Activated B cell treated with CpG ODN at 0.5 μM for 24 hours (primary cell): Measurements from ENCODE around the gene METTL15. TPM values are rescaled to one million over a fixed set of nuclear protein-coding genes. Genes with fewer than 3 reads are reported as not detected.

Experiments used
- ATAC-seq: fragments of 200-7000 bp; cut with Tn5 transposase; one replicate; pipeline ENCODE4 v1.10.0; 2021; ENCODE audit warnings: low read depth, mild to moderate bottlenecking, moderate library complexity
- CTCF ChIA-PET: fragments of 350-600 bp; sonication (Branson Sonifier 250); formaldehyde crosslinking; loops from one replicate; lab custom pipeline; 2021; ENCODE audit warnings: antibody characterized with exemption; lab: Charles Lee
- POLR2A ChIA-PET: fragments of 350-600 bp; sonication (Branson Sonifier 250); formaldehyde crosslinking; loops from one replicate; lab custom pipeline; 2021; ENCODE audit warnings: antibody characterized with exemption; lab: Charles Lee
- DNase-seq: peaks from one replicate; pipeline ENCODE4 v3.0.0; 2022
- H3K27ac Mint-ChIP-seq: one replicate; pipeline ENCODE4 v1.8.0; 2020; ENCODE audit warnings: mixed read lengths
- H3K27me3 Mint-ChIP-seq: one replicate; pipeline ENCODE4 v1.8.0; 2021; ENCODE audit warnings: mixed read lengths
- H3K36me3 Mint-ChIP-seq: one replicate; pipeline ENCODE4 v1.8.0; 2021; ENCODE audit warnings: low read depth, mixed read lengths
- H3K4me1 Mint-ChIP-seq: one replicate; pipeline ENCODE4 v1.8.0; 2021; ENCODE audit warnings: mixed read lengths
- H3K4me3 Mint-ChIP-seq: one replicate; pipeline ENCODE4 v1.8.0; 2020; ENCODE audit warnings: mild to moderate bottlenecking, mixed read lengths
- H3K9me3 Mint-ChIP-seq: one replicate; pipeline ENCODE4 v1.8.0; 2020; ENCODE audit warnings: mixed read lengths
- CTCF ChIP-seq: fragments of 200-600 bp; IDR thresholded peaks from one replicate; pipeline ENCODE4 v1.8.0; 2022; ENCODE audit warnings: antibody characterized with exemption, mild to moderate bottlenecking
- intact Hi-C: fragments of 100-400 bp; cut with micrococcal nuclease; formaldehyde crosslinking; loops from one replicate; pipeline ENCODE4 v1.15.1; 2024
- total RNA-seq: library from RNA; stranded (reverse); gene quantifications from 2 replicates; pipeline ENCODE4 v1.2.3, GENCODE V29; 2022

METTL15 gene
- total RNA-seq, 1 donor from 2014 or later: 14.2 TPM

GRCh38 chr11:28228196-28228895, 120.2 kb downstream of the METTL15 start:
- Mint-ChIP-seq H3K4me1 (no peaks in the 10 kb centered on the region), H3K27ac (no peak overlapping the region), H3K4me3 (no peak overlapping the region), H3K36me3 (peaks cover 19% of the 10 kb centered on the region), H3K9me3 (no peaks in the 10 kb centered on the region), H3K27me3 (no peaks in the 10 kb centered on the region)
- no peak for TF ChIP-seq CTCF
- DNase-seq (no peak), ATAC-seq (no peak)
- ChIA-PET CTCF (no interaction called here), POLR2A (no interaction called here)
- intact Hi-C loops: no loop called here

- POLR2A ChIA-PET: no interaction called here
- ATAC-seq: no peak
- TF ChIP-seq CTCF: no peak
- no peak overlapping the region for H3K27ac Mint-ChIP-seq
- no peaks in the 10 kb centered on the region for H3K27me3 Mint-ChIP-seq
- CTCF ChIA-PET: no interaction called here
- H3K4me1 Mint-ChIP-seq: no peaks in the 10 kb centered on the region
- no peak overlapping the region for H3K4me3 Mint-ChIP-seq
- H3K36me3 Mint-ChIP-seq: peaks cover 22% of the 10 kb centered on the region
- DNase-seq: no peak
- no peaks in the 10 kb centered on the region for H3K9me3 Mint-ChIP-seq
- intact Hi-C loops: no loop called here
Observed at GRCh38 chr11:28231475-28231874, 123.3 kb downstream of the METTL15 start.

- H3K36me3 Mint-ChIP-seq: peaks cover 18% of the 10 kb centered on the region
Observed at GRCh38 chr11:28232649-28233048, 124.5 kb downstream of the METTL15 start.

GRCh38 chr11:28241760-28242159, 133.6 kb downstream of the METTL15 start:
- Mint-ChIP-seq H3K4me1 (no peaks in the 10 kb centered on the region), H3K4me3 (no peak overlapping the region), H3K27me3 (no peaks in the 10 kb centered on the region), H3K27ac (no peak overlapping the region), H3K9me3 (peaks cover 7% of the 10 kb centered on the region), H3K36me3 (peaks cover 10% of the 10 kb centered on the region)
- DNase-seq (no peak), ATAC-seq (no peak)
- POLR2A ChIA-PET: no interaction called here
- no peak for TF ChIP-seq CTCF
- intact Hi-C loops: no loop called here
- CTCF ChIA-PET: no interaction called here

More at GRCh38 chr11:28232649-28233048, 124.5 kb downstream of the METTL15 start:
- ChIA-PET CTCF (no interaction called here), POLR2A (no interaction called here)
- Mint-ChIP-seq H3K4me3 (no peak overlapping the region), H3K27ac (no peak overlapping the region), H3K4me1 (no peaks in the 10 kb centered on the region), H3K9me3 (no peaks in the 10 kb centered on the region), H3K27me3 (no peaks in the 10 kb centered on the region)
- TF ChIP-seq CTCF: no peak
- intact Hi-C loops: no loop called here
- no peak for DNase-seq
- ATAC-seq: no peak

- CTCF ChIA-PET: no interaction called here
- no peaks in the 10 kb centered on the region for H3K4me1 Mint-ChIP-seq
- no peaks in the 10 kb centered on the region for H3K27me3 Mint-ChIP-seq
- intact Hi-C loops: no loop called here
- no peak overlapping the region for H3K4me3 Mint-ChIP-seq
- DNase-seq: no peak
- peaks cover 7% of the 10 kb centered on the region for H3K9me3 Mint-ChIP-seq
- POLR2A ChIA-PET: no interaction called here
- ATAC-seq: no peak
- TF ChIP-seq CTCF: no peak
- no peak overlapping the region for H3K27ac Mint-ChIP-seq
- peaks cover 10% of the 10 kb centered on the region for H3K36me3 Mint-ChIP-seq
Observed at GRCh38 chr11:28242596-28242995, 134.4 kb downstream of the METTL15 start.
